Measurements from ENCODE around the gene DCAF15. TPM values are rescaled to one million over a fixed set of nuclear protein-coding genes. Genes with fewer than 3 reads are reported as not detected.

Gene DCAF15
- total and polyA plus RNA-seq, 3 donors from 2014 or later, result 79.3 to 151 (median 82.6) TPM

DNA sequence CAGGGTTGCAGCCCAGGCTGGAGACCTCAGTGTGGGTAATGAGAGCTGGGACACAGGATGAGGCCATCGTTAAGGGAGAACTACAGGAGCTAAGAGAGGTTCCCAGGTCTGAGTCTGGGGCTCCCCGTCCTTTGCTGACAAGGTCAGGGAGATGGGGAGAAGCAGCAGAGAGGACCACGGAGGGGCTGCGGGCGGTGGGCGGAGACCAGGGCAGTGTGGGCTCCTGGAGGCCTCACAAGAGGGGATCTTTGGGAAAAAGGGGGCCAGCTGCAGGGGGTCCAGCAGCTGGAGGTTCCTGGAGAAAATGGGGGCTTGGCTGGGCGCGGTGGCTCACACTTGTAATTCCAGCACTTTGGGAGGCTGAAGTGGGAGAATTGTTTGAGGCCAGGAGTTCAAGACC lies 37.8 kb downstream of the DCAF15 start:
- peaks cover 21% of the 10 kb centered on the region for H3K4me1 ChIP-seq
- no peak overlapping the region for H3K4me3 ChIP-seq
- no peak for TF ChIP-seq POLR2A (IDR thresholded peaks at IDR 0.05)
- TF ChIP-seq, protein P1, sequence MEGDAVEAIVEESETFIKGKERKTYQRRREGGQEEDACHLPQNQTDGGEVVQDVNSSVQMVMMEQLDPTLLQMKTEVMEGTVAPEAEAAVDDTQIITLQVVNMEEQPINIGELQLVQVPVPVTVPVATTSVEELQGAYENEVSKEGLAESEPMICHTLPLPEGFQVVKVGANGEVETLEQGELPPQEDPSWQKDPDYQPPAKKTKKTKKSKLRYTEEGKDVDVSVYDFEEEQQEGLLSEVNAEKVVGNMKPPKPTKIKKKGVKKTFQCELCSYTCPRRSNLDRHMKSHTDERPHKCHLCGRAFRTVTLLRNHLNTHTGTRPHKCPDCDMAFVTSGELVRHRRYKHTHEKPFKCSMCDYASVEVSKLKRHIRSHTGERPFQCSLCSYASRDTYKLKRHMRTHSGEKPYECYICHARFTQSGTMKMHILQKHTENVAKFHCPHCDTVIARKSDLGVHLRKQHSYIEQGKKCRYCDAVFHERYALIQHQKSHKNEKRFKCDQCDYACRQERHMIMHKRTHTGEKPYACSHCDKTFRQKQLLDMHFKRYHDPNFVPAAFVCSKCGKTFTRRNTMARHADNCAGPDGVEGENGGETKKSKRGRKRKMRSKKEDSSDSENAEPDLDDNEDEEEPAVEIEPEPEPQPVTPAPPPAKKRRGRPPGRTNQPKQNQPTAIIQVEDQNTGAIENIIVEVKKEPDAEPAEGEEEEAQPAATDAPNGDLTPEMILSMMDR (IDR thresholded peaks at IDR 0.05), result no peak
- no peaks in the 10 kb centered on the region for H3K9me3 ChIP-seq
- no peak for DNase-seq
- no peaks in the 10 kb centered on the region for H3K36me3 ChIP-seq (ENCODE audit: low read depth, missing control alignments)
- no peaks in the 10 kb centered on the region for H3K27me3 ChIP-seq
- 82 to 88% methylated on average over 8 of the region's 8 CpGs for WGBS, 2 donors
- H3K27ac ChIP-seq, result no peak overlapping the region
- intact Hi-C loops (cut with DNase I; ENCODE audit: low total_unique reads), result no loop called here

DNA sequence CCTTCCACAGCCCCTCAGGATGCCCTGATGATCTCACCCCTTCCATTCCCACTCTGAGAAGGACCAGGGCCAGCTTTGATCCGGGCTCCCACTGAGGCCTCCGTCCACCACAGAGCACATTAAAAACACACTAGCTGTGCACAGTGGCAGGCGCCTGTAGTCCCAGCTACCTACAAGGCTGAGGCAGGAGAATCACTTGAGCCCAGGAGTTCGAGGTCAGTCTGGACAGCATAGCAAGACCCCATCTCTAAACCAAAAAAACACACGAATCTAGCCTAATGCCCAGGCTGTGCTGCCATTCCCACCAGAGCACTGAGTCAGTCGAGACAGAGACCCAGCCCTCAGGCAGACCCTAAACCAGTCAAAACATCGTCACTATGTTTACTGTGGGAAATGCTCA lies 39.7 kb downstream of the DCAF15 start:
- no peak for DNase-seq
- Histone ChIP-seq H3K9me3 (no peaks in the 10 kb centered on the region), H3K4me3 (no peak overlapping the region), H3K36me3 (ENCODE audit: low read depth, missing control alignments) (no peaks in the 10 kb centered on the region), H3K4me1 (peaks cover 9% of the 10 kb centered on the region), H3K27me3 (no peaks in the 10 kb centered on the region), H3K27ac (no peak overlapping the region)
- TF ChIP-seq, protein P1 (IDR thresholded peaks at IDR 0.05), result no peak
- no peak for TF ChIP-seq POLR2A (IDR thresholded peaks at IDR 0.05)
- 90 to 94% methylated on average over 7 of the region's 7 CpGs for whole genome bisulfite sequencing, 2 donors
- intact Hi-C loops (cut with DNase I; ENCODE audit: low total_unique reads), result no loop called here

DNA sequence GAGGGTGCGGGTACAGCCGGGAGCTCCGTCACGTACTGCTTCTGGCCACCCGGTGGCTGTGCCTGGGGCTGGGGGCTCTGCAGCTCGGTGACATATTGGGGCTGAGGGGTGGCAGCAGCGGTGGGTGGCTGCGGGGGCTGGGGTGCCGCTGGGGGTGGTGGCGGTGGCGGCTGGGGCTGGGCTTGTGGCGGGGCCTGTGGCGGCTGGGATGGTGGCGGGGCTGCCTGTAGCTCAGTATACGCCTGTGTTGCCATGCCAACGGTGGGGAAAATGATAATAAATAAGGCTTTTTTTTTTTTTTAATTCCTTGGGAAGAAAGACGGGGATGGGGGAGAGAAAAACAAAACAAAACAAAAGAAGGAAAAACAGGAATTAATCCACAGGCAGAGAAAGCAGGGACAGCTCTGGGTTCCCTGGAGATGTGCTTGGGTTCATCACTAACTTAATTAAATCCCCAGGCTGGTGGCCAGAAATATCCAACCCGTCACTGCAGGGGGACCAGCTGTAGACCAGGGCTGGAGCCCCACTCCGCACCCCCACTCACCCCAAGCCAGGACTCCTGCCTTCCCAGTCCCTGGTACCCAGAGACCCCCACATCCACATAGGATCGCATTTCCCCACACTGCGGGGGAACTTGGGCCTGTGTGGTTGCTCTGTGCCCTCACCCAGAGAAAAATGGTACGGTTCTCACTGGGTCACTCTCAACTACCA lies 41.4 kb downstream of the DCAF15 start:
- Histone ChIP-seq H3K27ac (no peak overlapping the region), H3K4me1 (peaks cover 5% of the 10 kb centered on the region), H3K4me3 (no peak overlapping the region), H3K9me3 (no peaks in the 10 kb centered on the region), H3K36me3 (ENCODE audit: low read depth, missing control alignments) (no peaks in the 10 kb centered on the region), H3K27me3 (no peaks in the 10 kb centered on the region)
- no peak for DNase-seq
- intact Hi-C loops (cut with DNase I; ENCODE audit: low total_unique reads), result no loop called here
- no peak for TF ChIP-seq POLR2A (IDR thresholded peaks at IDR 0.05)
- TF ChIP-seq, protein P1 (IDR thresholded peaks at IDR 0.05), result no peak
- WGBS, 2 donors, result 93 to 95% methylated on average over 20 to 22 of the region's 22 CpGs

DNA sequence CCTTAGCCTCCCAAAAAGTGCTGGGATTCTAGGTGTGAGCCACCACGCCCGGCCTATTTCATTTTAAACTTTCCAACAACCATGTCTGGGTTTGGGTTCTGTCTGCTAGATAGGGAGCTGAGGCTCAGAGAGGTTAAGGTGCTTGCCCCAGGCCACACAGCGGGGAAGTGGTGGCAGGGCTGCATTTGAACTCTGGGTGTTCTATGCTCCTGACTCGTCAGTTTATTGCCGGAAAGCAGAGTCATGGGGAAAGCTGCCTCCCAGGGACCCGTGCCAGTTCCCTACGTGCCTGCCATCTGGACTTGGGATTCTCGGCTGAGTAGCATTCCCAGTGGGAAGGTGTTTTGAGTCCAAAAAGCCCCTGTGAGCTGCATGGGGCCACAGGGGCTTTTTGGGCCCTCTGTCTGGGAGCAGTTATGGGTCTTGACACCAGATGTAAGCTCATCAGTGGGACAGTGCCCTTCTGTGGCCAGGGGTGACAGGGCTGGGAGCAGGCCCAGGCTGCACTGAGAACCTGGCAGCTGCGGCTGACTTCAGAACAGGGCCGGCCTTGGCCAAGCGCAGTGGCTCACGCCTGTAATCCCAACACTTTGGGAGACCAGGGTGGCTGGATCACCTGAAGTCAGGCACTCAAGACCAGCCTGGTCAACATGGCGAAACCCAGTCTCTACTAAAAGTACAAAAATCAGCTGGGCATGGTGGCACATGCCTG lies 42.9 kb downstream of the DCAF15 start:
- Histone ChIP-seq H3K36me3 (ENCODE audit: low read depth, missing control alignments) (no peaks in the 10 kb centered on the region), H3K9me3 (no peaks in the 10 kb centered on the region), H3K4me3 (no peak overlapping the region), H3K4me1 (peaks cover 5% of the 10 kb centered on the region), H3K27me3 (no peaks in the 10 kb centered on the region), H3K27ac (no peak overlapping the region)
- 67 to 95% methylated on average over 8 to 13 of the region's 13 CpGs for WGBS, 2 donors
- TF ChIP-seq, protein P1 (IDR thresholded peaks at IDR 0.05), result no peak
- TF ChIP-seq POLR2A (IDR thresholded peaks at IDR 0.05), result no peak
- DNase-seq, result peak; percentile 39
- intact Hi-C loops (cut with DNase I; ENCODE audit: low total_unique reads), result no loop called here
